Upper lobe of right lung (tissue), 1 donor: ENCODE data around the gene RGMB. TPM values are rescaled to one million over a fixed set of nuclear protein-coding genes. Genes with fewer than 3 reads are reported as not detected.
A peak's percentile ranks its signal among the peaks of the same experiment; 100 is the strongest.

Source experiments
- ATAC-seq: fragments of 200-7000 bp; cut with Tn5 transposase; one replicate; pipeline ENCODE4 v1.9.1; 2020; ENCODE audit warnings: mild to moderate bottlenecking, moderate library complexity
- DNase-seq: peaks from one replicate; pipeline ENCODE4 v3.0.0-alpha.2; 2020
- H3K27ac ChIP-seq: fragments of 200-600 bp; one replicate; pipeline ENCODE4 v1.8.0; 2022
- H3K27me3 ChIP-seq: fragments of 200-600 bp; one replicate; pipeline ENCODE4 v1.8.0; 2022; ENCODE audit warnings: mild to moderate bottlenecking
- H3K36me3 ChIP-seq: fragments of 200-600 bp; one replicate; pipeline ENCODE4 v1.8.0; 2022
- H3K4me1 ChIP-seq: fragments of 200-600 bp; one replicate; pipeline ENCODE4 v1.8.0; 2022
- H3K4me3 ChIP-seq: fragments of 200-600 bp; one replicate; pipeline ENCODE4 v1.8.0; 2022; ENCODE audit warnings: mild to moderate bottlenecking
- H3K9me3 ChIP-seq: fragments of 200-600 bp; one replicate; pipeline ENCODE4 v1.8.0; 2022
- CTCF ChIP-seq: fragments of 200-600 bp; IDR thresholded peaks from one replicate; pipeline ENCODE4 v1.8.0; 2022; ENCODE audit warnings: antibody characterized with exemption
- intact Hi-C: fragments of 100-400 bp; cut with DNase I; formaldehyde crosslinking; loops from one replicate; pipeline ENCODE4 v1.11.0; 2022
- total RNA-seq: library from RNA; stranded (reverse); fragmentation: NEBNext Ultra II Directional; extraction: Animal tissue kit (Norgen Biotek cat#: 25700); gene quantifications from one replicate; pipeline ENCODE4 v1.2.1, GENCODE V29; 2021
- donor health status: DM: no; HTN: yes; CAD: no; lungs with severe emphysema.

The RGMB gene
- total RNA-seq, 1 donor from 2014 or later: 16.8 TPM

GRCh38 chr5:98827161-98827560 is 53.7 kb downstream of the RGMB start:
- Histone ChIP-seq H3K27me3 (no peaks in the 10 kb centered on the region), H3K36me3 (no peaks in the 10 kb centered on the region), H3K4me1 (no peaks in the 10 kb centered on the region), H3K4me3 (no peak overlapping the region), H3K27ac (no peak overlapping the region), H3K9me3 (no peaks in the 10 kb centered on the region)
- TF ChIP-seq CTCF: peak; percentile 59
- intact Hi-C loops: no loop called here
- ATAC-seq (peak; percentile 76), DNase-seq (no peak)

GRCh38 chr5:98827588-98828284 is 54.3 kb downstream of the RGMB start:
- no peak for TF ChIP-seq CTCF
- Histone ChIP-seq H3K9me3 (no peaks in the 10 kb centered on the region), H3K27me3 (no peaks in the 10 kb centered on the region), H3K4me3 (no peak overlapping the region), H3K4me1 (no peaks in the 10 kb centered on the region), H3K36me3 (no peaks in the 10 kb centered on the region), H3K27ac (no peak overlapping the region)
- ATAC-seq (no peak), DNase-seq (no peak)
- intact Hi-C loops: no loop called here

- intact Hi-C loops: no loop called here
- no peaks in the 10 kb centered on the region for H3K36me3 ChIP-seq
- no peaks in the 10 kb centered on the region for H3K4me1 ChIP-seq
- no peak for TF ChIP-seq CTCF
- H3K27ac ChIP-seq: no peak overlapping the region
- H3K9me3 ChIP-seq: no peaks in the 10 kb centered on the region
- H3K27me3 ChIP-seq: no peaks in the 10 kb centered on the region
- ATAC-seq: no peak
- no peak for DNase-seq
- H3K4me3 ChIP-seq: no peak overlapping the region
Observed at GRCh38 chr5:98836175-98836574, 62.7 kb downstream of the RGMB start.

- peak overlapping the region; percentile 26 for H3K4me3 ChIP-seq
- no peak for DNase-seq
- intact Hi-C loops: no loop called here
- TF ChIP-seq CTCF: peak; percentile 43
- no peaks in the 10 kb centered on the region for H3K36me3 ChIP-seq
- H3K27me3 ChIP-seq: no peaks in the 10 kb centered on the region
- peak; percentile 66 for ATAC-seq
- no peaks in the 10 kb centered on the region for H3K4me1 ChIP-seq
- no peaks in the 10 kb centered on the region for H3K9me3 ChIP-seq
- H3K27ac ChIP-seq: no peak overlapping the region
Observed at GRCh38 chr5:98839469-98840383, 66.3 kb downstream of the RGMB start.

- intact Hi-C loops: no loop called here
- no peak for DNase-seq
Observed at GRCh38 chr5:98840946-98841345, 67.5 kb downstream of the RGMB start.

More at GRCh38 chr5:98840946-98841345, 67.5 kb downstream of the RGMB start:
- H3K4me1 ChIP-seq: no peaks in the 10 kb centered on the region
- ATAC-seq: no peak
- no peaks in the 10 kb centered on the region for H3K36me3 ChIP-seq
- H3K27me3 ChIP-seq: no peaks in the 10 kb centered on the region
- H3K4me3 ChIP-seq: no peak overlapping the region
- TF ChIP-seq CTCF: no peak
- no peaks in the 10 kb centered on the region for H3K9me3 ChIP-seq
- no peak overlapping the region for H3K27ac ChIP-seq
